Psoas muscle (tissue), 8 donors: ENCODE measurements around the gene TEX38. TPM values are rescaled to one million over a fixed set of nuclear protein-coding genes. Genes with fewer than 3 reads are reported as not detected.

Source experiments
- ATAC-seq, 4 donors: fragments of 200-7000 bp; cut with Tn5 transposase; one replicate each; pipeline ENCODE4 v1.9.1; 2020; ENCODE audit warnings: moderate library complexity in 3 of 4, mild to moderate bottlenecking in 2 of 4
- DNase-seq, 2 donors: peaks; one replicate each; pipeline ENCODE4 v3.0.0-alpha.2; 2020
- H3K27ac ChIP-seq: fragments of 200-600 bp; one replicate; pipeline ENCODE4 v1.8.0; 2022
- H3K27me3 ChIP-seq, 3 donors: fragments of 200-600 bp in 1 of 3; one replicate each; pipeline versions ENCODE4 v1.6.1 to v1.8.0; 2013 to 2022; ENCODE audit warnings: low read length in 2 of 3, mild to moderate bottlenecking in 2 of 3, moderate library complexity in 1 of 3; ENCODE audit not compliant: insufficient read depth in 3 of 3
- H3K36me3 ChIP-seq, 2 donors: fragments of 200-600 bp in 1 of 2; one replicate each; pipeline versions ENCODE4 v1.6.1 to v1.8.0; 2013 to 2022; ENCODE audit warnings: low read depth in 1 of 2, mild to moderate bottlenecking in 1 of 2, moderate library complexity in 1 of 2; ENCODE audit not compliant: insufficient read depth in 1 of 2
- H3K4me1 ChIP-seq: fragments of 200-600 bp; one replicate; pipeline ENCODE4 v1.8.0; 2022
- H3K4me3 ChIP-seq: fragments of 200-600 bp; one replicate; pipeline ENCODE4 v1.8.0; 2022; ENCODE audit warnings: mild to moderate bottlenecking
- H3K9me3 ChIP-seq: fragments of 200-600 bp; one replicate; pipeline ENCODE4 v1.8.0; 2022
- CTCF ChIP-seq: fragments of 200-600 bp; IDR thresholded peaks from one replicate; pipeline ENCODE4 v1.8.0; 2022; ENCODE audit warnings: antibody characterized with exemption
- WGBS, 3 donors: extraction: QIAGEN DNeasy Blood & Tissue Kit; methylation state at CpG; one replicate each; pipeline versions ENCODE4 v1.1.6 to v1.1.7; 2013; 5-methylcytosine and 5-hydroxymethylcytosine counted together
- intact Hi-C, 2 donors: fragments of 100-400 bp; cut with DNase I; formaldehyde crosslinking; loops; one replicate each; pipeline versions ENCODE4 v1.11.0 to v1.14.2; 2022
- polyA plus RNA-seq, 3 donors: library from polyadenylated mRNA; stranded (reverse); fragments of 200-250 nt; gene quantifications; one replicate each; pipeline ENCODE4 v1.2.3, GENCODE V29; 2013
- total RNA-seq, 4 donors: library from RNA; stranded (reverse); fragmentation: NEBNext Ultra II Directional in 2 of 4; extraction: Animal tissue kit (Norgen Biotek cat#: 25700) in 2 of 4; gene quantifications; one replicate each; pipeline versions ENCODE4 v1.2.1 to v1.2.4, GENCODE V29; 2021 to 2023
- donor health status: healthy with polysubstance abuse.
- donor health status: DM: no; HTN: no; CAD: no; lungs with moderate emphysema.
- donor health status: Bipolar disorder and iron deficiency.
- donor health status: healthy.
- donor health status: DM: yes; HTN: yes; CAD: no.
- donor health status: DM: no; HTN: no; CAD: no.
- donor health status: DM: no; HTN: no; CAD: no.
- donor health status: DM: yes; HTN: yes; CAD: no.

TEX38 gene
- total and polyA plus RNA-seq, 7 donors, result 0.08 TPM; not detected in 6

- 75 to 82% (median 81%) methylated on average over 1 of the region's 1 CpG for WGBS, 3 donors
- Histone ChIP-seq H3K36me3 (peaks cover 2 to 68% of the 10 kb centered on the region in 2 donors), H3K27me3 (no peaks in the 10 kb centered on the region), H3K27ac (no peak overlapping the region), H3K4me1 (no peaks in the 10 kb centered on the region), H3K4me3 (no peak overlapping the region), H3K9me3 (no peaks in the 10 kb centered on the region)
- no peak for TF ChIP-seq CTCF
- ATAC-seq (no peak), DNase-seq (no peak)
- intact Hi-C loops, result no loop called here
Measured at GRCh38 chr1:46675549-46676314, 4.1 kb downstream of the TEX38 start.

DNA sequence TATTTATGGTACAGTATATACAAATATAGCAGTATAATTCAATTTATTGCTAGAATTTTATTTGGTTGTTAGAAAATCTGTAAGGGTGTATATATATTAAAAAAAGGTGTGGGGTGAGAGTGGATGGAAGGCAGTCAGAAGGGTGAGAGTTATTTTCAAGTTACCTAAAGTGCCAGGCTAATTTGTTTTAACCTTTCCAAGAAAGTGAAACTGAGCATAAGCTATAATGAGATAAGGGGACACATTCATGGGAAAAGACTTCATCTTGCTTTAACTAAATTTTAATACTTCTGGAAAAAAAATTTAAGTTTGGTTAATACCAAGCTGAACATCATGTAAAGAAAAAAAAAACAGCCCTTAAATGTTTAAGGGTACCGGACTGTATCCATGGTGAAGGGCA is 4.9 kb downstream of the TEX38 start:
- 95 to 97% (median 95%) methylated on average over 1 of the region's 1 CpG for WGBS, 3 donors
- Histone ChIP-seq H3K9me3 (no peaks in the 10 kb centered on the region), H3K27me3 (no peaks in the 10 kb centered on the region), H3K4me3 (no peak overlapping the region), H3K27ac (no peak overlapping the region), H3K4me1 (no peaks in the 10 kb centered on the region), H3K36me3 (peaks cover 2 to 76% of the 10 kb centered on the region in 2 donors)
- intact Hi-C loops, result no loop called here
- TF ChIP-seq CTCF, result no peak
- ATAC-seq (no peak), DNase-seq (no peak)

- no peak overlapping the region for H3K4me3 ChIP-seq
- no peak for ATAC-seq
- no peaks in the 10 kb centered on the region for H3K4me1 ChIP-seq
- no peaks in the 10 kb centered on the region for H3K27me3 ChIP-seq
- no peaks in the 10 kb centered on the region for H3K9me3 ChIP-seq
- no peak overlapping the region for H3K27ac ChIP-seq
- intact Hi-C loops, result no loop called here
- peaks cover 2 to 84% of the 10 kb centered on the region in 2 donors for H3K36me3 ChIP-seq
- 93 to 96% (median 94%) methylated on average over 1 of the region's 1 CpG for WGBS, 3 donors
- DNase-seq, result no peak
- TF ChIP-seq CTCF, result no peak
Measured at GRCh38 chr1:46677339-46677738, 5.7 kb downstream of the TEX38 start.

- Histone ChIP-seq H3K4me3 (no peak overlapping the region), H3K4me1 (no peaks in the 10 kb centered on the region), H3K36me3 (peaks cover 5 to 99% of the 10 kb centered on the region in 2 donors), H3K9me3 (no peaks in the 10 kb centered on the region), H3K27me3 (no peaks in the 10 kb centered on the region), H3K27ac (no peak overlapping the region)
- 88 to 95% (median 88%) methylated on average over 6 of the region's 6 CpGs for WGBS, 3 donors
- intact Hi-C loops, result no loop called here
- no peak for TF ChIP-seq CTCF
- ATAC-seq (peak in 3 of 4 donors; percentile 23 to 63 (median 60)), DNase-seq (no peak)
Measured at GRCh38 chr1:46679789-46680573, 8.3 kb downstream of the TEX38 start.
